ENCODE results near the gene TMEM117. TPM values are rescaled to one million over a fixed set of nuclear protein-coding genes. Genes with fewer than 3 reads are reported as not detected.

Gene TMEM117
- total and polyA plus RNA-seq, 2 donors (not counting 3 experiments of a cell fraction or from before 2014, with no cell fraction given): 1.2 to 3.8 TPM

- no peaks in the 10 kb centered on the region for H3K36me3 ChIP-seq (ENCODE audit: control insufficient read depth in 2 of 2, extremely low read depth in 1 of 2, insufficient read depth in 2 of 2, low read length in 2 of 2)
- no peaks in the 10 kb centered on the region for H3K79me2 ChIP-seq (ENCODE audit: control insufficient read depth, insufficient read depth, low read length)
- FAIRE-seq (no peak), DNase-seq (ENCODE audit: low read depth, low spot score) (no peak)
- intact Hi-C loops (cut with micrococcal nuclease): loop anchor here (10.0 kb wide), 1 partner anchor 632 kb away; no protein-coding TSS in a partner anchor
- ChIA-PET POLR2A (no interaction called here), CTCF (no interaction called here)
- no peak for TF ChIP-seq JUN (IDR thresholded peaks at IDR 0.05; ENCODE audit: borderline replicate concordance, insufficient read depth, insufficient read length, low read depth)
- dilution Hi-C loops (cut with MboI; ENCODE audit: extremely low pct_ligation_motif_present, low sequenced_read_pairs): no loop called here
- H3K4me2 ChIP-seq (ENCODE audit: insufficient read depth, low read length): no peak overlapping the region
- no peak overlapping the region for H2AFZ ChIP-seq (ENCODE audit: low read depth, low read length)
- H3K9me1 ChIP-seq (replicated peaks; ENCODE audit: control insufficient read depth, extremely low read depth, insufficient read depth, low read length): no peaks in the 10 kb centered on the region
- no peak overlapping the region for H3K27ac ChIP-seq (ENCODE audit: insufficient read depth, low read depth, low read length)
- H3K9me3 ChIP-seq (replicated peaks; ENCODE audit: control insufficient read depth, insufficient read depth, low read length): no peaks in the 10 kb centered on the region
- no peak overlapping the region for H3K9ac ChIP-seq (replicated peaks; ENCODE audit: extremely low read depth, insufficient read depth, low read length)
- no TSS peak for BruUV-seq (replicated peaks)
- no peaks in the 10 kb centered on the region for H4K20me1 ChIP-seq (replicated peaks; ENCODE audit: control insufficient read depth, extremely low read depth, insufficient read depth, low read length)
- no peaks in the 10 kb centered on the region for H3K4me1 ChIP-seq (ENCODE audit: control insufficient read depth, extremely low read depth, insufficient read depth, low read length)
- no peak overlapping the region for H3K4me3 ChIP-seq (replicated peaks in 1 of 3; ENCODE audit: insufficient read depth in 1 of 3, low read depth in 1 of 3, low read length in 3 of 3)
- no peaks in the 10 kb centered on the region for H3K27me3 ChIP-seq (ENCODE audit: control insufficient read depth in 2 of 2, insufficient read depth in 2 of 2, low read length in 2 of 2)
These were observed 477.3 kb downstream of the TMEM117 start for GRCh38 chr12:44313188-44313587.

- Histone ChIP-seq H3K36me3 (ENCODE audit: control insufficient read depth in 2 of 2, extremely low read depth in 1 of 2, insufficient read depth in 2 of 2, low read length in 2 of 2) (no peaks in the 10 kb centered on the region), H3K9me3 (replicated peaks; ENCODE audit: control insufficient read depth, insufficient read depth, low read length) (no peaks in the 10 kb centered on the region), H3K9me1 (replicated peaks; ENCODE audit: control insufficient read depth, extremely low read depth, insufficient read depth, low read length) (no peaks in the 10 kb centered on the region), H3K4me2 (ENCODE audit: insufficient read depth, low read length) (no peak overlapping the region), H3K9ac (replicated peaks; ENCODE audit: extremely low read depth, insufficient read depth, low read length) (no peak overlapping the region), H3K27me3 (ENCODE audit: control insufficient read depth in 2 of 2, insufficient read depth in 2 of 2, low read length in 2 of 2) (no peaks in the 10 kb centered on the region), H2AFZ (ENCODE audit: low read depth, low read length) (no peak overlapping the region), H3K27ac (ENCODE audit: insufficient read depth, low read depth, low read length) (no peak overlapping the region), H3K4me3 (replicated peaks in 1 of 3; ENCODE audit: insufficient read depth in 1 of 3, low read depth in 1 of 3, low read length in 3 of 3) (no peak overlapping the region), H3K79me2 (ENCODE audit: control insufficient read depth, insufficient read depth, low read length) (no peaks in the 10 kb centered on the region), H3K4me1 (ENCODE audit: control insufficient read depth, extremely low read depth, insufficient read depth, low read length) (no peaks in the 10 kb centered on the region), H4K20me1 (replicated peaks; ENCODE audit: control insufficient read depth, extremely low read depth, insufficient read depth, low read length) (no peaks in the 10 kb centered on the region)
- no peak for TF ChIP-seq MYC (IDR thresholded peaks at IDR 0.05; ENCODE audit: low read depth, low read length)
- TF ChIP-seq FOS (IDR thresholded peaks at IDR 0.05; ENCODE audit: borderline replicate concordance, insufficient read depth, low read length): no peak
- TF ChIP-seq CTCF (IDR thresholded peaks at IDR 0.05; ENCODE audit: extremely low read depth in 1 of 2, insufficient read depth in 1 of 2, low read depth in 1 of 2, low read length in 2 of 2): no peak
- TF ChIP-seq, protein P1, sequence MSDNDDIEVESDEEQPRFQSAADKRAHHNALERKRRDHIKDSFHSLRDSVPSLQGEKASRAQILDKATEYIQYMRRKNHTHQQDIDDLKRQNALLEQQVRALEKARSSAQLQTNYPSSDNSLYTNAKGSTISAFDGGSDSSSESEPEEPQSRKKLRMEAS (IDR thresholded peaks at IDR 0.05; ENCODE audit: insufficient read depth, insufficient read length): no peak
- no peak for TF ChIP-seq GATA2 (IDR thresholded peaks at IDR 0.05; ENCODE audit: insufficient read depth, insufficient read length, low read depth, low read length)
- no peak for DNase-seq (ENCODE audit: low read depth, low spot score)
- no peak for FAIRE-seq
- dilution Hi-C loops (cut with MboI; ENCODE audit: extremely low pct_ligation_motif_present, low sequenced_read_pairs): no loop called here
- ChIA-PET POLR2A (no interaction called here), CTCF (no interaction called here)
- BruUV-seq (replicated peaks): no TSS peak
- intact Hi-C loops (cut with micrococcal nuclease): loop anchor here (10.0 kb wide), 1 partner anchor 631 kb away; no protein-coding TSS in a partner anchor
These were observed 478.2 kb downstream of the TMEM117 start for GRCh38 chr12:44314007-44314500.

Data from endothelial cell of umbilical vein (primary cell).